HFFc6 (cell line): ENCODE data around the gene PTPRN2. TPM values are rescaled to one million over a fixed set of nuclear protein-coding genes. Genes with fewer than 3 reads are reported as not detected.

ENCODE experiments used
- DNase-seq: peaks from one replicate; pipeline ENCODE4 v3.0.0-alpha.2; 2018
- H3K27ac Mint-ChIP-seq: 2 replicates; pipeline ENCODE4 v1.8.0; 2020; ENCODE audit warnings: mild to moderate bottlenecking, mixed read lengths
- H3K27me3 Mint-ChIP-seq: 2 replicates; pipeline ENCODE4 v1.8.0; 2021; ENCODE audit warnings: mild to moderate bottlenecking, moderate library complexity, mixed read lengths; ENCODE audit not compliant: insufficient read depth
- H3K36me3 Mint-ChIP-seq: 2 replicates; pipeline ENCODE4 v1.8.0; 2021; ENCODE audit warnings: low read depth, mixed read lengths
- H3K4me1 Mint-ChIP-seq: 2 replicates; pipeline ENCODE4 v1.8.0; 2020; ENCODE audit warnings: low read depth, mixed read lengths
- H3K4me3 Mint-ChIP-seq: 2 replicates; pipeline ENCODE4 v1.8.0; 2020; ENCODE audit warnings: mild to moderate bottlenecking, moderate library complexity, mixed read lengths
- H3K9me3 Mint-ChIP-seq: 2 replicates; pipeline ENCODE4 v1.8.0; 2020; ENCODE audit warnings: mild to moderate bottlenecking, mixed read lengths
- CTCF ChIP-seq: fragments of 200-600 bp; sonication (generic); IDR thresholded peaks from 2 replicates; pipeline ENCODE4 v1.5.0; 2021; ENCODE audit warnings: antibody characterized with exemption, mild to moderate bottlenecking
- total RNA-seq, 6 experiments: library from RNA; stranded (reverse); fragmentation: NEBNext Ultra II Directional; extraction: Animal tissue kit (Norgen Biotek cat#: 25700); gene quantifications; 2 replicates in 1 of 6; 3 replicates in 5 of 6; pipeline ENCODE4 v1.2.3, GENCODE V29; 2021

PTPRN2 gene
- total RNA-seq, 6 experiments from 2014 or later: 0.05 to 0.27 (median 0.23) TPM

GRCh38 chr7:157963526-157963925, 624.1 kb downstream of the PTPRN2 start:
- no peak for DNase-seq
- no peaks in the 10 kb centered on the region for H3K4me1 Mint-ChIP-seq
- peaks cover 25% of the 10 kb centered on the region for H3K9me3 Mint-ChIP-seq
- H3K27me3 Mint-ChIP-seq: peaks cover 1% of the 10 kb centered on the region; the same call in 1 of the 2 replicates
- H3K27ac Mint-ChIP-seq: no peak overlapping the region
- H3K4me3 Mint-ChIP-seq: no peak overlapping the region
- H3K36me3 Mint-ChIP-seq: peaks cover 4% of the 10 kb centered on the region
- no peak for TF ChIP-seq CTCF

- no peak overlapping the region for H3K4me3 Mint-ChIP-seq
- H3K27me3 Mint-ChIP-seq: peaks cover 1% of the 10 kb centered on the region; the same call in 1 of the 2 replicates
- no peak overlapping the region for H3K27ac Mint-ChIP-seq
Observed at GRCh38 chr7:157962458-157963306, 624.9 kb downstream of the PTPRN2 start.

GRCh38 chr7:157961731-157962457, 625.7 kb downstream of the PTPRN2 start:
- H3K4me3 Mint-ChIP-seq: no peak overlapping the region
- no peak for DNase-seq
- peaks cover 1% of the 10 kb centered on the region; the same call in 1 of the 2 replicates for H3K27me3 Mint-ChIP-seq
- no peak for TF ChIP-seq CTCF
- peaks cover 4% of the 10 kb centered on the region for H3K36me3 Mint-ChIP-seq
- H3K9me3 Mint-ChIP-seq: peaks cover 28% of the 10 kb centered on the region
- H3K27ac Mint-ChIP-seq: no peak overlapping the region
- no peaks in the 10 kb centered on the region for H3K4me1 Mint-ChIP-seq

More at GRCh38 chr7:157962458-157963306, 624.9 kb downstream of the PTPRN2 start:
- Mint-ChIP-seq H3K9me3 (peaks cover 26% of the 10 kb centered on the region), H3K4me1 (no peaks in the 10 kb centered on the region), H3K36me3 (peaks cover 4% of the 10 kb centered on the region)
- no peak for DNase-seq
- TF ChIP-seq CTCF: no peak

- peaks cover 47% of the 10 kb centered on the region for H3K9me3 Mint-ChIP-seq
Observed at GRCh38 chr7:157955348-157955999, 632.1 kb downstream of the PTPRN2 start.

More at GRCh38 chr7:157955348-157955999, 632.1 kb downstream of the PTPRN2 start:
- H3K36me3 Mint-ChIP-seq: no peaks in the 10 kb centered on the region
- H3K4me3 Mint-ChIP-seq: no peak overlapping the region
- no peak for TF ChIP-seq CTCF
- no peak for DNase-seq
- H3K27ac Mint-ChIP-seq: no peak overlapping the region
- no peaks in the 10 kb centered on the region for H3K4me1 Mint-ChIP-seq
- peaks cover 2% of the 10 kb centered on the region for H3K27me3 Mint-ChIP-seq
